Heart left ventricle (tissue), 16 donors: ENCODE data around the gene RUNX3. TPM values are rescaled to one million over a fixed set of nuclear protein-coding genes. Genes with fewer than 3 reads are reported as not detected.

ENCODE experiments used
- ATAC-seq, 4 donors: fragments of 200-7000 bp; cut with Tn5 transposase; one replicate each; pipeline ENCODE4 v1.9.1; 2020 to 2022; ENCODE audit warnings: moderate library complexity in 4 of 4, mild to moderate bottlenecking in 3 of 4, moderate number of reproducible peaks in 1 of 4
- DNase-seq, 5 donors: peaks; one replicate each; pipeline ENCODE4 v3.0.0-alpha.2; 2020
- H3K27ac ChIP-seq, 12 donors: fragments of 200-600 bp; sonication (generic) in 4 of 12; one replicate each; pipeline versions ENCODE4 v1.5.0 to v1.8.0; 2016 to 2022; ENCODE audit warnings: mild to moderate bottlenecking in 2 of 12
- H3K27me3 ChIP-seq, 9 donors: fragments of 200-600 bp; sonication (generic) in 2 of 9; one replicate each; pipeline versions ENCODE4 v1.5.1 to v1.8.0; 2016 to 2022; ENCODE audit warnings: mild to moderate bottlenecking in 3 of 9
- H3K36me3 ChIP-seq, 9 donors: fragments of 200-600 bp; sonication (generic) in 2 of 9; one replicate each; pipeline versions ENCODE4 v1.5.0 to v1.8.0; 2018 to 2022; ENCODE audit warnings: mild to moderate bottlenecking in 2 of 9
- H3K4me1 ChIP-seq, 12 donors: fragments of 200-600 bp; sonication (generic) in 4 of 12; one replicate each; pipeline versions ENCODE4 v1.5.0 to v1.8.0; 2016 to 2022; ENCODE audit warnings: mild to moderate bottlenecking in 3 of 12
- H3K4me3 ChIP-seq, 12 donors: fragments of 200-600 bp; sonication (generic) in 4 of 12; one replicate each; pipeline versions ENCODE4 v1.5.0 to v1.8.0; 2017 to 2022; ENCODE audit warnings: mild to moderate bottlenecking in 9 of 12, moderate library complexity in 4 of 12
- H3K9me3 ChIP-seq, 12 donors: fragments of 200-600 bp; sonication (generic) in 4 of 12; one replicate each; pipeline versions ENCODE4 v1.5.0 to v1.8.0; 2016 to 2022; ENCODE audit warnings: mild to moderate bottlenecking in 1 of 12
- POLR2A ChIP-seq, 2 donors: fragments of 450-650 bp; IDR thresholded peaks; one replicate each; pipeline ENCODE4 v1.6.1; 2017; ENCODE audit warnings: antibody characterized with exemption in 2 of 2, mild to moderate bottlenecking in 2 of 2, moderate library complexity in 2 of 2
- WGBS, 4 donors: extraction: QIAGEN DNeasy Blood & Tissue Kit in 2 of 4; methylation state at CpG; one replicate each; pipeline versions ENCODE4 v1.1.5 to v1.1.7; 2013 to 2018; 5-methylcytosine and 5-hydroxymethylcytosine counted together
- intact Hi-C, 10 donors: fragments of 100-400 bp; cut with DNase I; formaldehyde crosslinking; loops; one replicate each; pipeline versions ENCODE4 v1.11.1 to v1.14.2; 2022
- polyA plus RNA-seq, 2 donors: library from polyadenylated mRNA; stranded (reverse); fragments of 200-250 nt; gene quantifications; one replicate each; pipeline ENCODE4 v1.2.3, GENCODE V29; 2013
- total RNA-seq, 9 donors: library from RNA; depleted of rRNA in 2 of 9; stranded (reverse); fragments of >200 nt in 2 of 9; fragmentation: NEBNext Ultra II Directional in 3 of 9; extraction: Animal tissue kit (Norgen Biotek cat#: 25700) in 3 of 9; gene quantifications; one replicate each; pipeline versions ENCODE4 v1.1.0 to v1.2.4, GENCODE V29; 2016 to 2023
- TF ChIP-seq, protein P1 (sequence below), 12 donors: fragments of 200-600 bp; sonication (generic) in 4 of 12; IDR thresholded peaks; one replicate each; pipeline versions ENCODE4 v1.5.0 to v1.8.0; 2018 to 2022; ENCODE audit warnings: antibody characterized with exemption in 12 of 12, mild to moderate bottlenecking in 5 of 12
- donor health status: ischemic (EF 13 %, LVEDD 7.1; RV severe dilation, severe dysfunction).
- donor health status: healthy with polysubstance abuse.
- donor health status: DM: no; HTN: yes; CAD: no.
- donor health status: DM: no; HTN: no; CAD: no.
- donor health status: ischemic (EF 25% LVEDD 6.9; RV normal size, moderate dysfunction).
- donor health status: ischemic (EF 25% LVEDD 5.7; RV mildly dilated, moderate dysfunction).
- donor health status: healthy.
- donor health status: DM: yes; HTN: yes; CAD: no.
- donor health status: ischemic (EF 35%, LVEDD 5.7; RV mildly dilated, moderate dysfunction).
- donor health status: nonischemic (EF 11% LVEDD 7.7; RV severe dilation, severe dysfunction).
- donor health status: DM: yes; HTN: yes; CAD: no.
- donor health status: PGD.
- donor health status: ischemic (EF 29% LVEDD 5.4; RV normal size, mild dysfunction).
- donor health status: nonischemic (EF 23%, LVEDD 6.1; RV moderate dilation, normal function).

The RUNX3 gene
- total and polyA plus RNA-seq, 11 donors, result 0.21 to 8.7 (median 0.38) TPM

DNA sequence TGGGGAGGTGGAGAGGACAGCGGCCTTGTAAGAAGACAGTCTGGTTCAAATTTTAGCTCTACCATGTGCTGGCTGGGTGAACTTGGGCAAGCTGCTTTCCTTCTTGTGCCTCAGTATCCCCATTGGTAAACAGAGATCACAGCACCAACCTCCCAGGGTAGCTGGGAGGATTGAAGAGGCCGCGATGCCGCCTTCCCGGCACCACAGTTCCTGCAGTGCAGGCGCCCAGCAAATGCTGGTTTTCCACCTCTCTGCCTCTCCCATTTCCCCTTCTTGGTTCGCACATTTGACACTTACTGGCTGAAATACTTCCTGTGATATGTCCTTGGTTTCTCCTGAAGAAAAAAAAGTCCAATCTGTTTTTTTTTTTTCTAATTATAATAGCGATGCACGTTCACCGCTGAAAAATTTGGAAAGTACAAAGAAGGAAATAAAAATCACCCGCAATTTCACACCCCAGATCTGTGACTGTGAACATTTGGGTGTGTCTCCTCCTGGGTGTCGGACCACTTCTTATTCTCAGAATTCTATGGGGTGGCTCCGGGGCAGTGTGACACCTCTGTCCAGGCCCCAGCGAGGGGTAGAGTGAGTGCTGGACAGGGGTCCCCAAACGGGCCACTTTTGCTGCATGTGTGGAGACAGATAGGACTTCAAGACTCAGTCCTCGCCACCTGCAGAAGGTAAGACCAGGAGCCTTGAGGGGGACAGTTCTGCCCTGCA is 73.1 kb downstream of the RUNX3 start:
- no peaks in the 10 kb centered on the region for H3K9me3 ChIP-seq
- H3K36me3 ChIP-seq, result no peaks in the 10 kb centered on the region
- no peak overlapping the region for H3K27ac ChIP-seq
- no peak overlapping the region for H3K4me3 ChIP-seq
- no peaks in the 10 kb centered on the region for H3K4me1 ChIP-seq
- ATAC-seq (no peak), DNase-seq (no peak)
- 70 to 83% (median 76%) methylated on average over 15 to 16 of the region's 16 CpGs for WGBS, 4 donors
- peaks cover 0 to 33% (median 0%) of the 10 kb centered on the region in 9 donors for H3K27me3 ChIP-seq
- TF ChIP-seq, protein P1, sequence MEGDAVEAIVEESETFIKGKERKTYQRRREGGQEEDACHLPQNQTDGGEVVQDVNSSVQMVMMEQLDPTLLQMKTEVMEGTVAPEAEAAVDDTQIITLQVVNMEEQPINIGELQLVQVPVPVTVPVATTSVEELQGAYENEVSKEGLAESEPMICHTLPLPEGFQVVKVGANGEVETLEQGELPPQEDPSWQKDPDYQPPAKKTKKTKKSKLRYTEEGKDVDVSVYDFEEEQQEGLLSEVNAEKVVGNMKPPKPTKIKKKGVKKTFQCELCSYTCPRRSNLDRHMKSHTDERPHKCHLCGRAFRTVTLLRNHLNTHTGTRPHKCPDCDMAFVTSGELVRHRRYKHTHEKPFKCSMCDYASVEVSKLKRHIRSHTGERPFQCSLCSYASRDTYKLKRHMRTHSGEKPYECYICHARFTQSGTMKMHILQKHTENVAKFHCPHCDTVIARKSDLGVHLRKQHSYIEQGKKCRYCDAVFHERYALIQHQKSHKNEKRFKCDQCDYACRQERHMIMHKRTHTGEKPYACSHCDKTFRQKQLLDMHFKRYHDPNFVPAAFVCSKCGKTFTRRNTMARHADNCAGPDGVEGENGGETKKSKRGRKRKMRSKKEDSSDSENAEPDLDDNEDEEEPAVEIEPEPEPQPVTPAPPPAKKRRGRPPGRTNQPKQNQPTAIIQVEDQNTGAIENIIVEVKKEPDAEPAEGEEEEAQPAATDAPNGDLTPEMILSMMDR (IDR thresholded peaks at IDR 0.05), result no peak
- no peak for TF ChIP-seq POLR2A (IDR thresholded peaks at IDR 0.05)
- intact Hi-C loops, result loop anchor here in 2 of 10 donors (10.0 kb wide), 3 partner anchors 178 to 248 kb away; no protein-coding TSS in a partner anchor

- H3K4me1 ChIP-seq, result no peaks in the 10 kb centered on the region
- H3K4me3 ChIP-seq, result no peak overlapping the region
- WGBS, 4 donors, result 77 to 82% (median 79%) methylated on average over 5 of the region's 5 CpGs
- H3K36me3 ChIP-seq, result no peaks in the 10 kb centered on the region
- intact Hi-C loops, result loop anchor here in 2 of 10 donors (10.0 kb wide), 3 partner anchors 179 to 249 kb away; no protein-coding TSS in a partner anchor
- H3K27me3 ChIP-seq, result peaks cover 0 to 23% (median 0%) of the 10 kb centered on the region in 9 donors
- no peak for ATAC-seq
- H3K9me3 ChIP-seq, result no peaks in the 10 kb centered on the region
- TF ChIP-seq, protein P1 (IDR thresholded peaks at IDR 0.05), result no peak
- no peak for TF ChIP-seq POLR2A (IDR thresholded peaks at IDR 0.05)
- H3K27ac ChIP-seq, result no peak overlapping the region
- DNase-seq, result no peak
These were observed 74.6 kb downstream of the RUNX3 start for GRCh38 chr1:24855474-24855873.

DNA sequence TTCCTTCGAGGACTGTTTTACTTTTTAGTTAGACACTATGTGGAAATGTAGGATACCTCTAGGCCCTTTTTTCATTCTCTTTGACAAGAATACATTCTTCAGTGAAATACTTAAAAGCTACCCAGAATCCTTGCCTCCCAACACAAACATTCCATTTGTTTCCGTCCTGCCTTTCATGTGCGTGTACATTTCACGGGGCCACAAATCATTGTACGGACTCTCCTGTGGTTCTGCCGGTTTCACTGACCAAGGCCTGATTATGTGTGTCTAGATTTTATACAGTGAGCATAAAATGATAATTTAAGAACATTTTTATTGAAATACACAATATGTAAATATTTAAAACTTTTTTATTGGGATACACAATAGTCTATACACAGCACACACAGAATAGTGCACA is 76.4 kb downstream of the RUNX3 start:
- intact Hi-C loops, result loop anchor here in 5 of 10 donors (5.0 to 10.0 kb wide), 7 partner anchors 44 to 349 kb away; no protein-coding TSS in a partner anchor
- Histone ChIP-seq H3K9me3 (no peaks in the 10 kb centered on the region), H3K4me1 (peaks cover 0 to 15% (median 3%) of the 10 kb centered on the region in 12 donors), H3K27me3 (peaks cover 0 to 17% (median 0%) of the 10 kb centered on the region in 9 donors), H3K36me3 (no peaks in the 10 kb centered on the region), H3K4me3 (no peak overlapping the region), H3K27ac (no peak overlapping the region)
- WGBS, 4 donors, result 72 to 84% (median 81%) methylated on average over 6 of the region's 6 CpGs
- no peak for TF ChIP-seq POLR2A (IDR thresholded peaks at IDR 0.05)
- TF ChIP-seq, protein P1 (IDR thresholded peaks at IDR 0.05), result no peak
- no peak for ATAC-seq
- no peak for DNase-seq

DNA sequence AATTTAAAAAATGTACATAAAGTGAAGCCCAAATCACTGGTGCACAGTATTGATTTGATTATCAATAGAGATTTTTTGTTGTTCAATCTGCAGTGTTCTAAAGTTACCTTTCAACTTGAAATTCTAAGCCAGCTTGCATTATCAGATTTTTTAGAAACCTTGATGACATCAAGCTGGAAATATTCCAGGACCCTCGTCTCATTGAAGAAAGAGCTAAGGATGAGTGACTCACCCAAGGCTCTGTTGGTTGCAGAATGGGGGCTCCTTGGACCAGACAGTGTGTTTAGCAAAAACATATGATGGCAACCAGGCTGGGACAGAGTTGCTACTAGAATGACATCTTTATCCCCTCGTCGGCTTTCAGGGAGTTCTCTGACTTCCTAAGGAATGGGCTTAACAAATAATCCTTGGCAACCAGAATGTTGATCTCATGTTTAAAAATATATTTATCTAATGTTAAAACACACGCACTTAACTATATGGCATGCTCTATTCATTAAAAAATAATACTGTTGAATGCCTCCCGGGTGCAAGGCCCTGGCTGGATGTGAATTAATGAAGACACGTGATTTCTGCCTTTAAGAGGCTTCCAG is 79.7 kb downstream of the RUNX3 start:
- H3K27me3 ChIP-seq, result no peaks in the 10 kb centered on the region
- intact Hi-C loops, result loop anchor here in 5 of 10 donors (5.0 to 10.0 kb wide), 7 partner anchors 47 to 352 kb away; no protein-coding TSS in a partner anchor
- WGBS, 4 donors, result 45 to 61% (median 57%) methylated on average over 6 of the region's 6 CpGs
- H3K9me3 ChIP-seq, result no peaks in the 10 kb centered on the region
- DNase-seq (no peak), ATAC-seq (no peak)
- H3K4me3 ChIP-seq, result no peak overlapping the region
- H3K36me3 ChIP-seq, result peaks cover 0 to 15% (median 0%) of the 10 kb centered on the region in 9 donors
- H3K27ac ChIP-seq, result no peak overlapping the region
- H3K4me1 ChIP-seq, result peaks cover 0 to 33% (median 13%) of the 10 kb centered on the region in 12 donors
- TF ChIP-seq, protein P1 (IDR thresholded peaks at IDR 0.05), result no peak
- no peak for TF ChIP-seq POLR2A (IDR thresholded peaks at IDR 0.05)
